A549 (cell line): ENCODE measurements around the gene RNASEH1. TPM values are rescaled to one million over a fixed set of nuclear protein-coding genes. Genes with fewer than 3 reads are reported as not detected.

Experiments
- ATAC-seq, 2 experiments: fragments of 200-7000 bp in 1 of 2; fragments of >200 bp in 1 of 2; cut with Nextera tagmentation in 1 of 2; cut with Tn5 transposase in 1 of 2; 3 replicates each; pipeline versions ENCODE4 v1.8.0 to v1.9.1; 2018 to 2020; ENCODE audit warnings: mild to moderate bottlenecking in 1 of 2, moderate library complexity in 1 of 2
- CTCF ChIA-PET: fragments of 300-600 bp; sonication (Branson Sonifier 250); formaldehyde crosslinking; extraction: SDS; loops from one replicate; lab custom pipeline; 2021; ENCODE audit warnings: antibody characterized with exemption, inconsistent platforms; lab: Yijun Ruan, JAX
- POLR2A ChIA-PET: fragments of 350-600 bp; formaldehyde crosslinking; extraction: SDS; loops from one replicate; lab custom pipeline; 2021; ENCODE audit warnings: antibody characterized with exemption, inconsistent platforms; lab: Yijun Ruan, JAX
- DNase-seq, 2 experiments: peaks; one replicate each; pipeline versions ENCODE4 v3.0.0 to v3.0.0-alpha.2; 2011 to 2016; ENCODE audit warnings: low read depth in 1 of 2, low spot score in 1 of 2
- FAIRE-seq: peaks from 2 replicates; lab custom pipeline; 2011; peaks lifted over from hg19 to GRCh38; lab: Jason Lieb, UNC
- H3K27ac ChIP-seq, 2 experiments: fragments of >200 bp; sonication (Bioruptor Twin); formaldehyde crosslinking; 3 replicates each; pipeline ENCODE4 v1.5.1; 2016 to 2017
- H3K4me1 ChIP-seq: fragments of >200 bp; sonication (Bioruptor Twin); formaldehyde crosslinking; 3 replicates; pipeline ENCODE4 v1.6.1; 2016
- H3K4me2 ChIP-seq: fragments of >200 bp; sonication (Bioruptor Twin); formaldehyde crosslinking; 3 replicates; pipeline ENCODE4 v1.6.1; 2016
- H3K4me3 ChIP-seq: fragments of >200 bp; sonication (Bioruptor Twin); formaldehyde crosslinking; 3 replicates; pipeline ENCODE4 v1.5.1; 2016
- H3K9me3 ChIP-seq: fragments of >200 bp; sonication (Bioruptor Twin); formaldehyde crosslinking; 3 replicates; pipeline ENCODE4 v1.6.1; 2016
- CBX2 ChIP-seq: fragments of 200-600 bp; sonication (generic); IDR thresholded peaks from 2 replicates; pipeline ENCODE4 v1.6.1; 2016; ENCODE audit warnings: low read depth, mild to moderate bottlenecking, borderline replicate concordance
- E2F6 ChIP-seq: IDR thresholded peaks from 2 replicates; pipeline ENCODE4 v1.6.1; 2012; ENCODE audit warnings: low read depth, borderline replicate concordance
- EHF ChIP-seq: fragments of 250-450 bp; sonication (Bioruptor Pico); IDR thresholded peaks from 2 replicates; pipeline ENCODE4 v1.5.0; 2020; ENCODE audit warnings: mild to moderate bottlenecking
- FOSB ChIP-seq: fragments of 250-450 bp; sonication (Bioruptor Pico); IDR thresholded peaks from 2 replicates; pipeline ENCODE4 v1.5.0; 2020; ENCODE audit warnings: mild to moderate bottlenecking, moderate library complexity
- FOSL2 ChIP-seq, 2 experiments: fragments of 450-650 bp in 1 of 2; fragments of >200 bp in 1 of 2; sonication (Bioruptor Twin) in 1 of 2; formaldehyde crosslinking; IDR thresholded peaks; 2 replicates each; pipeline versions ENCODE4 v1.5.0 to v1.6.1; 2016 to 2020; ENCODE audit warnings: mild to moderate bottlenecking in 1 of 2, moderate library complexity in 1 of 2
- HOXA7 ChIP-seq: fragments of 250-450 bp; sonication (Bioruptor Pico); IDR thresholded peaks from 2 replicates; pipeline ENCODE4 v1.5.0; 2020; ENCODE audit warnings: mild to moderate bottlenecking, moderate library complexity
- HOXB13 ChIP-seq: fragments of 250-450 bp; sonication (Bioruptor Pico); IDR thresholded peaks from 2 replicates; pipeline ENCODE4 v1.5.0; 2020; ENCODE audit warnings: low read depth, mild to moderate bottlenecking, moderate library complexity
- HOXB5 ChIP-seq: fragments of 250-450 bp; sonication (Bioruptor Pico); IDR thresholded peaks from 2 replicates; pipeline ENCODE4 v1.5.0; 2020; ENCODE audit warnings: mild to moderate bottlenecking, moderate library complexity
- JUNB ChIP-seq: fragments of >200 bp; sonication (Bioruptor Twin); formaldehyde crosslinking; IDR thresholded peaks from 2 replicates; pipeline ENCODE4 v1.6.1; 2016
- MAFK ChIP-seq: fragments of 450-650 bp; IDR thresholded peaks from 2 replicates; pipeline ENCODE4 v1.6.1; 2014; ENCODE audit not compliant: partially characterized antibody
- MYC ChIP-seq: IDR thresholded peaks from 2 replicates; pipeline ENCODE4 v1.6.1; 2012; ENCODE audit warnings: mild to moderate bottlenecking, inconsistent platforms, low read length, improper control_type of control experiment, borderline replicate concordance
- NPAS2 ChIP-seq: fragments of 250-450 bp; sonication (Bioruptor Pico); IDR thresholded peaks from 2 replicates; pipeline ENCODE4 v1.8.0; 2022; ENCODE audit warnings: mild to moderate bottlenecking, moderate library complexity, borderline replicate concordance
- PHF8 ChIP-seq: fragments of 200-600 bp; sonication (generic); IDR thresholded peaks from 2 replicates; pipeline ENCODE4 v1.6.1; 2016; ENCODE audit warnings: low read depth, mild to moderate bottlenecking, antibody characterized with exemption, moderate library complexity, borderline replicate concordance
- POLR2A ChIP-seq: IDR thresholded peaks from 2 replicates; pipeline ENCODE4 v1.6.1; 2012; ENCODE audit warnings: mild to moderate bottlenecking, low read length
- RAD21 ChIP-seq, 2 experiments: fragments of >200 bp in 1 of 2; sonication (Bioruptor Twin) in 1 of 2; formaldehyde crosslinking in 1 of 2; IDR thresholded peaks in 1 of 2; conservative IDR thresholded peaks in 1 of 2; 2 replicates in 1 of 2; 3 replicates in 1 of 2; pipeline ENCODE4 v1.6.1; 2012 to 2018; ENCODE audit warnings: inconsistent platforms in 1 of 2
- RCOR1 ChIP-seq: fragments of 150-350 bp; IDR thresholded peaks from 2 replicates; pipeline ENCODE4 v1.6.1; 2014; ENCODE audit warnings: antibody characterized with exemption, low read length, low read depth
- REST ChIP-seq: fragments of 200-600 bp; sonication (generic); IDR thresholded peaks from 2 replicates; pipeline ENCODE4 v1.6.1; 2016; ENCODE audit warnings: antibody characterized with exemption, mild to moderate bottlenecking, moderate library complexity
- SREBF2 ChIP-seq: fragments of 450-650 bp; IDR thresholded peaks from 2 replicates; pipeline ENCODE4 v1.6.1; 2014; ENCODE audit warnings: mild to moderate bottlenecking, moderate library complexity
- WGBS: methylation state at CpG from one replicate; pipeline ENCODE4 v1.1.6; 2017; ENCODE audit errors: missing lambda C conversion rate; 5-methylcytosine and 5-hydroxymethylcytosine counted together
- polyA plus RNA-seq, 4 experiments: library from polyadenylated mRNA; depleted of rRNA in 3 of 4; stranded (reverse); fragments of >200 nt; fragmentation: RNase III in 1 of 4; extraction: RNeasy Plus Mini Kit Qiagen cat#74134 plus additional on column Dnase treatment in 1 of 4; gene quantifications; 2 replicates in 3 of 4; 3 replicates in 1 of 4; pipeline ENCODE4 v1.2.3, GENCODE V29; 2011 to 2017

Gene RNASEH1
- polyA plus RNA-seq, 2 of the 4 experiments (the other 2 are of a cell fraction), result 54.3 to 55.3 TPM

- no peak overlapping the region for H3K4me2 ChIP-seq
- no peak overlapping the region for H3K4me3 ChIP-seq
- no peak overlapping the region for H3K27ac ChIP-seq
- ChIA-PET CTCF (interaction anchor here (0.7 kb wide), 1 partner anchor 67 kb away, joined by 3 read pairs; no protein-coding TSS in a partner anchor), POLR2A (interaction anchor here (1.2 kb wide), 1 partner anchor 11 kb away, joined by 6 read pairs; no protein-coding TSS in a partner anchor)
- ATAC-seq (no peak), DNase-seq (no peak), FAIRE-seq (no peak)
- WGBS, result 95% methylated on average over 24 of the region's 24 CpGs
- peaks cover 2% of the 10 kb centered on the region; the same call in 2 of the 3 replicates for H3K4me1 ChIP-seq
- no peak for TF ChIP-seq HOXB5 (CRISPR knock-in tag)
- no peak for TF ChIP-seq REST
- no peak for TF ChIP-seq HOXB13
- no peak for TF ChIP-seq JUNB
- TF ChIP-seq NPAS2 (CRISPR knock-in tag), result no peak
- TF ChIP-seq SREBF2, result no peak
- TF ChIP-seq EHF, result no peak
- TF ChIP-seq E2F6, result no peak
- no peak for TF ChIP-seq MAFK
- TF ChIP-seq PHF8, result no peak
- TF ChIP-seq HOXA7 (CRISPR knock-in tag), result no peak
- no peak for TF ChIP-seq FOSL2 (IDR thresholded peaks at IDR 0.05)
- no peak for TF ChIP-seq FOSL2 (CRISPR knock-in tag; IDR thresholded peaks at IDR 0.05)
- no peak for TF ChIP-seq RAD21 (conservative IDR thresholded peaks at IDR 0.05 in 1 of 2, IDR thresholded peaks at IDR 0.05 in 1 of 2)
- no peak for TF ChIP-seq RCOR1
- no peak for TF ChIP-seq FOSB (CRISPR knock-in tag)
- TF ChIP-seq CBX2, result no peak
- TF ChIP-seq MYC, result no peak
- no peaks in the 10 kb centered on the region for H3K9me3 ChIP-seq
These were observed 28.7 kb downstream of the RNASEH1 start for GRCh38 chr2:3529316-3530025.

- ChIA-PET CTCF (interaction anchor here (0.7 kb wide), 1 partner anchor 66 kb away, joined by 3 read pairs; no protein-coding TSS in a partner anchor), POLR2A (interaction anchor here (0.9 to 1.2 kb wide), 2 partner anchors 9 to 30 kb away, joined by 3 to 6 read pairs; no protein-coding TSS in a partner anchor)
- Histone ChIP-seq H3K4me2 (no peak overlapping the region), H3K4me3 (no peak overlapping the region), H3K4me1 (peaks cover 15% of the 10 kb centered on the region), H3K27ac (no peak overlapping the region), H3K9me3 (no peaks in the 10 kb centered on the region)
- TF ChIP-seq POLR2A (peak; percentile 3; the same call in 1 of the 2 replicates), FOSL2 (IDR thresholded peaks at IDR 0.05) (no peak), FOSL2 (CRISPR knock-in tag; IDR thresholded peaks at IDR 0.05) (no peak), CBX2 (no peak)
- ATAC-seq (peak in 1 of 2 experiments; percentile 24; a peak in 2 of 6 replicates), DNase-seq (no peak), FAIRE-seq (no peak)
- WGBS, result 90% methylated on average over 40 of the region's 40 CpGs
These were observed 30.0 kb downstream of the RNASEH1 start for GRCh38 chr2:3527886-3528785.
